Right atrium auricular region (tissue), 2 donors: ENCODE results near the gene RGL3. TPM values are rescaled to one million over a fixed set of nuclear protein-coding genes. Genes with fewer than 3 reads are reported as not detected.

ENCODE experiments used
- DNase-seq: peaks from one replicate; pipeline ENCODE4 v3.0.0-alpha.2; 2019; ENCODE audit warnings: low spot score
- H3K27ac ChIP-seq, 2 donors: fragments of 200-600 bp; sonication (generic); 1 replicate in 1 of 2; 2 replicates in 1 of 2; pipeline ENCODE4 v1.5.1; 2016 to 2019
- H3K27me3 ChIP-seq, 2 donors: fragments of 200-600 bp; sonication (generic); one replicate each; pipeline versions ENCODE4 v1.5.1 to v1.6.0; 2017 to 2019
- H3K36me3 ChIP-seq: fragments of 200-600 bp; sonication (generic); one replicate; pipeline ENCODE4 v1.5.1; 2016
- H3K4me1 ChIP-seq, 2 donors: fragments of 200-600 bp; sonication (generic); one replicate each; pipeline versions ENCODE4 v1.5.1 to v1.6.0; 2017 to 2019
- H3K4me3 ChIP-seq, 2 donors: fragments of 200-600 bp; sonication (generic); 1 replicate in 1 of 2; 2 replicates in 1 of 2; pipeline ENCODE4 v1.5.1; 2017 to 2019; ENCODE audit warnings: mild to moderate bottlenecking in 1 of 2, moderate library complexity in 1 of 2
- H3K9me3 ChIP-seq, 2 donors: fragments of 200-600 bp; sonication (generic); one replicate each; pipeline ENCODE4 v1.5.1; 2019
- CTCF ChIP-seq, 2 donors: fragments of 200-600 bp; sonication (generic); IDR thresholded peaks; one replicate each; pipeline ENCODE4 v1.5.1; 2019; ENCODE audit warnings: antibody characterized with exemption in 2 of 2
- total RNA-seq, 2 donors: library from RNA; depleted of rRNA; stranded (reverse); fragments of >200 nt; gene quantifications; one replicate each; pipeline ENCODE4 v1.1.0, GENCODE V29; 2016

RGL3 gene
- total RNA-seq, 2 donors from 2014 or later: 7.4 to 8.4 TPM

- H3K4me1 ChIP-seq: no peaks in the 10 kb centered on the region
- H3K27ac ChIP-seq: no peak overlapping the region
- DNase-seq: no peak
- no peaks in the 10 kb centered on the region for H3K27me3 ChIP-seq
- TF ChIP-seq CTCF (IDR thresholded peaks at IDR 0.05): no peak
- no peak overlapping the region for H3K4me3 ChIP-seq
- no peaks in the 10 kb centered on the region for H3K9me3 ChIP-seq
- H3K36me3 ChIP-seq: peaks cover 23% of the 10 kb centered on the region
These were observed 54.7 kb downstream of the RGL3 start for GRCh38 chr19:11364296-11364904.

- H3K36me3 ChIP-seq: peaks cover 23% of the 10 kb centered on the region
- no peaks in the 10 kb centered on the region for H3K4me1 ChIP-seq
- TF ChIP-seq CTCF (IDR thresholded peaks at IDR 0.05): no peak
- DNase-seq: no peak
- no peak overlapping the region for H3K27ac ChIP-seq
- no peaks in the 10 kb centered on the region for H3K27me3 ChIP-seq
- H3K9me3 ChIP-seq: no peaks in the 10 kb centered on the region
- no peak overlapping the region for H3K4me3 ChIP-seq
These were observed 55.2 kb downstream of the RGL3 start for GRCh38 chr19:11363881-11364280.

GRCh38 chr19:11361771-11362731 is 57.1 kb downstream of the RGL3 start:
- no peak overlapping the region for H3K4me3 ChIP-seq
- no peaks in the 10 kb centered on the region for H3K4me1 ChIP-seq
- H3K27ac ChIP-seq: no peak overlapping the region
- no peak for TF ChIP-seq CTCF (IDR thresholded peaks at IDR 0.05)
- no peaks in the 10 kb centered on the region for H3K27me3 ChIP-seq
- H3K9me3 ChIP-seq: no peaks in the 10 kb centered on the region
- no peak for DNase-seq
- H3K36me3 ChIP-seq: peaks cover 23% of the 10 kb centered on the region

- H3K4me3 ChIP-seq: no peak overlapping the region
- peaks cover 0 to 4% of the 10 kb centered on the region in 2 donors for H3K4me1 ChIP-seq
- DNase-seq: no peak
- no peaks in the 10 kb centered on the region for H3K27me3 ChIP-seq
- H3K27ac ChIP-seq: no peak overlapping the region
- TF ChIP-seq CTCF (IDR thresholded peaks at IDR 0.05): no peak
- H3K9me3 ChIP-seq: no peaks in the 10 kb centered on the region
- H3K36me3 ChIP-seq: peaks cover 23% of the 10 kb centered on the region
These were observed 57.9 kb downstream of the RGL3 start for GRCh38 chr19:11361037-11361770.

- no peaks in the 10 kb centered on the region for H3K27me3 ChIP-seq
- H3K9me3 ChIP-seq: no peaks in the 10 kb centered on the region
- H3K4me3 ChIP-seq: no peak overlapping the region
- no peak overlapping the region for H3K27ac ChIP-seq
- H3K4me1 ChIP-seq: peaks cover 0 to 16% of the 10 kb centered on the region in 2 donors
- DNase-seq: no peak
- H3K36me3 ChIP-seq: peaks cover 20% of the 10 kb centered on the region
- no peak for TF ChIP-seq CTCF (IDR thresholded peaks at IDR 0.05)
These were observed 59.7 kb downstream of the RGL3 start for GRCh38 chr19:11359421-11359820.
